Measurements from ENCODE around the gene GORASP1. TPM values are rescaled to one million over a fixed set of nuclear protein-coding genes. Genes with fewer than 3 reads are reported as not detected.

Gene GORASP1
- total RNA-seq, 1 donor from 2014 or later, result 45.6 TPM

DNA sequence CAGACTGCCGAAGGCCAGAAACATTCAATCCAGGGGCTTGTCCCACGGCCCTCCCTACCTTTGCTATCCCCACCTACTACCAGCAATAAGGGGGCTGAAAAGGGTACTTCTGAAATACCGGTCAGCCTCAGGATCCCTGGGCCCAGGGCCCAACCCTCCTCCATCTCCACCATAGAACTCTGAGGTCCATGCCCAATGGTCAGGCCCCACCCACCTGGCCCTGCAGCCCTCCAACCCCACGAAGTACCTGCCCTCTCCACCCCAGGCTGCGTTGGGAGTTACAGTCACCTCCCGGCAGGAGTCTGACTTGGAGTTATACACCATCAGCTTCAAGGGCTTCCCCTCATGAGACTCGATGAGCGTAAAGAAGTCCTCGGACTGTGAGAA is 6.9 kb downstream of the GORASP1 start:
- Histone ChIP-seq H3K4me3 (ENCODE audit: insufficient read depth, low read depth, low read length) (no peak overlapping the region), H3K4me1 (ENCODE audit: insufficient read depth, low read length) (peaks cover under 1% of the 10 kb centered on the region), H3K9me3 (ENCODE audit: insufficient read depth, low read depth, low read length) (no peaks in the 10 kb centered on the region), H3K27ac (ENCODE audit: low read depth, low read length) (no peak overlapping the region), H3K27me3 (ENCODE audit: insufficient read depth, low read length) (no peaks in the 10 kb centered on the region), H4K20me1 (ENCODE audit: insufficient read depth, low read length) (peaks cover 70% of the 10 kb centered on the region), H3K36me3 (ENCODE audit: insufficient read depth, low read length) (peaks cover 21% of the 10 kb centered on the region), H3K79me2 (ENCODE audit: insufficient read depth, low read length) (peaks cover 47% of the 10 kb centered on the region), H3K4me2 (ENCODE audit: low read length) (no peak overlapping the region), H2AFZ (ENCODE audit: low read depth, low read length) (no peak overlapping the region), H3K9ac (ENCODE audit: low read length) (no peak overlapping the region)
- Mint-ChIP-seq H3K9me3 (ENCODE audit: unreplicated experiment) (no peaks in the 10 kb centered on the region), H3K4me1 (ENCODE audit: low read depth, unreplicated experiment) (peaks cover 18% of the 10 kb centered on the region), H3K4me3 (ENCODE audit: unreplicated experiment) (no peak overlapping the region), H3K27ac (ENCODE audit: unreplicated experiment) (no peak overlapping the region), H3K36me3 (ENCODE audit: low read depth, unreplicated experiment) (no peaks in the 10 kb centered on the region), H3K27me3 (ENCODE audit: low read depth, unreplicated experiment) (no peaks in the 10 kb centered on the region)
- no peak for DNase-seq (ENCODE audit: low read depth)
- no peak for FAIRE-seq
- TF ChIP-seq, protein P1, sequence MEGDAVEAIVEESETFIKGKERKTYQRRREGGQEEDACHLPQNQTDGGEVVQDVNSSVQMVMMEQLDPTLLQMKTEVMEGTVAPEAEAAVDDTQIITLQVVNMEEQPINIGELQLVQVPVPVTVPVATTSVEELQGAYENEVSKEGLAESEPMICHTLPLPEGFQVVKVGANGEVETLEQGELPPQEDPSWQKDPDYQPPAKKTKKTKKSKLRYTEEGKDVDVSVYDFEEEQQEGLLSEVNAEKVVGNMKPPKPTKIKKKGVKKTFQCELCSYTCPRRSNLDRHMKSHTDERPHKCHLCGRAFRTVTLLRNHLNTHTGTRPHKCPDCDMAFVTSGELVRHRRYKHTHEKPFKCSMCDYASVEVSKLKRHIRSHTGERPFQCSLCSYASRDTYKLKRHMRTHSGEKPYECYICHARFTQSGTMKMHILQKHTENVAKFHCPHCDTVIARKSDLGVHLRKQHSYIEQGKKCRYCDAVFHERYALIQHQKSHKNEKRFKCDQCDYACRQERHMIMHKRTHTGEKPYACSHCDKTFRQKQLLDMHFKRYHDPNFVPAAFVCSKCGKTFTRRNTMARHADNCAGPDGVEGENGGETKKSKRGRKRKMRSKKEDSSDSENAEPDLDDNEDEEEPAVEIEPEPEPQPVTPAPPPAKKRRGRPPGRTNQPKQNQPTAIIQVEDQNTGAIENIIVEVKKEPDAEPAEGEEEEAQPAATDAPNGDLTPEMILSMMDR (IDR thresholded peaks at IDR 0.05; ENCODE audit: insufficient read depth, low read depth, low read length), result no peak
- TF ChIP-seq EZH2 (IDR thresholded peaks at IDR 0.05; ENCODE audit: insufficient read depth, low read length), result no peak

DNA sequence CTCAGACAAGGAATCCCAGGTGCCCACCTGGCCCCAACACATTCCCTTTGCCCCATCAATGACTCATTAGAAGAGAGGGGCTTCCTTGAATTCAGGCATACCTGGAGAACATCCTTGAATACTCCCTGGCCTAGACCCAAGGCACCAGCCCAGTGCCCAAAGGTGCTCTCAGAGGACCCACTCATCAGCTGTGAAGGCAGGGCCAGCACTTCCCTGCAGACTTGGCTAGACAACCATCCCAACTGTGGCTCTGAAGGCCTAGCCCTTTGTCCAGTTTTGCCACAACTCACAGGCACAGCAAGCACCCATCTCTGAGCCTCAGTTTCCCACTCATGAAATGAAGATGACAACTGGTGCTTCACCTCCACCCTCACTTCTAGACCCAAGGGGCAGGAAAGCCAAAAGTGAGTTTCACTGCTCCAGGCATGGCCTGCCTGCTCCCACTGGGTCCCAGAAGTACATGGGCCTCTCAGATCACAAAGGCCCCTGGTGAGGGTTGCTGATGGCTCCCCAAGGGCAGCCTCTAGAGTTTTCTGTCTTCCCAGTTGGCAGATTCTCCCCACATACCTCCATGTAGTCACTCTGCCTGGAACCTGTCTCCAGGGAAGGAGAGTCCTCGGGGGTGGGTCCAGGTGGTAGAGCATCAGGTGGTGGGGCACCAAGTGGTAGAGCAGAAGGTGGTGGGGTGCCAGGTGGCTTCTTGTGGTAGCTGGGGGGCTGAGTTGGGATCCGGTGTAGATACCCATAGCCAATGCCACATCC is 7.5 kb downstream of the GORASP1 start:
- Histone ChIP-seq H2AFZ (ENCODE audit: low read depth, low read length) (no peak overlapping the region), H3K27me3 (ENCODE audit: insufficient read depth, low read length) (no peaks in the 10 kb centered on the region), H3K4me2 (ENCODE audit: low read length) (no peak overlapping the region), H3K79me2 (ENCODE audit: insufficient read depth, low read length) (peaks cover 41% of the 10 kb centered on the region), H3K36me3 (ENCODE audit: insufficient read depth, low read length) (peaks cover 26% of the 10 kb centered on the region), H3K27ac (ENCODE audit: low read depth, low read length) (no peak overlapping the region), H3K4me1 (ENCODE audit: insufficient read depth, low read length) (no peaks in the 10 kb centered on the region), H3K9me3 (ENCODE audit: insufficient read depth, low read depth, low read length) (no peaks in the 10 kb centered on the region), H4K20me1 (ENCODE audit: insufficient read depth, low read length) (peaks cover 67% of the 10 kb centered on the region), H3K4me3 (ENCODE audit: insufficient read depth, low read depth, low read length) (no peak overlapping the region), H3K9ac (ENCODE audit: low read length) (no peak overlapping the region)
- Mint-ChIP-seq H3K9me3 (ENCODE audit: unreplicated experiment) (no peaks in the 10 kb centered on the region), H3K36me3 (ENCODE audit: low read depth, unreplicated experiment) (no peaks in the 10 kb centered on the region), H3K4me1 (ENCODE audit: low read depth, unreplicated experiment) (peaks cover 13% of the 10 kb centered on the region), H3K4me3 (ENCODE audit: unreplicated experiment) (no peak overlapping the region), H3K27ac (ENCODE audit: unreplicated experiment) (no peak overlapping the region), H3K27me3 (ENCODE audit: low read depth, unreplicated experiment) (no peaks in the 10 kb centered on the region)
- FAIRE-seq (no peak), DNase-seq (ENCODE audit: low read depth) (no peak)
- no peak for TF ChIP-seq EZH2 (IDR thresholded peaks at IDR 0.05; ENCODE audit: insufficient read depth, low read length)
- TF ChIP-seq, protein P1 (IDR thresholded peaks at IDR 0.05; ENCODE audit: insufficient read depth, low read depth, low read length), result no peak

DNA sequence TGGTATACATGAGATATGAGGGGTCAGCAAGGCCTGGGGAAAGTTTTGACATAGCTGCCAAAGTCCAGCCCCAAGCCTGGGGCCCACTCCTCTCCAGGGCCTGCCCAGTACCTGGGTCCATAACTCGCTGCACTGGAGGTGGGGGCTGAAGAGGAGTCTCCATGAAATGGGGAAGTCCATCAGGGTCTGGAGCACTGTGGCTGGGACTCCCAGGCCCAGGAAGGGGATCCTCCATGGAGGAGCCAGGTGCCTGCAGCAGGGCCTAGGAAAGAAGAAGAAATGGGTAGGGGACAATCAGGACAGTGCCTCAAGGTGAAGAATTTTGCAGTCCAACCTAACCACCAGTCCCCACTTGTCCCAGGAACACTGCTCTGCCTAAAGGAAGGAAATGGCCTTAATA is 8.2 kb downstream of the GORASP1 start:
- no peak overlapping the region for H3K4me3 ChIP-seq (ENCODE audit: insufficient read depth, low read depth, low read length)
- no peaks in the 10 kb centered on the region for H3K27me3 Mint-ChIP-seq (ENCODE audit: low read depth, unreplicated experiment)
- H3K79me2 ChIP-seq (ENCODE audit: insufficient read depth, low read length), result peaks cover 34% of the 10 kb centered on the region
- H3K9me3 ChIP-seq (ENCODE audit: insufficient read depth, low read depth, low read length), result no peaks in the 10 kb centered on the region
- H3K4me3 Mint-ChIP-seq (ENCODE audit: unreplicated experiment), result no peak overlapping the region
- peaks cover 4% of the 10 kb centered on the region for H3K36me3 Mint-ChIP-seq (ENCODE audit: low read depth, unreplicated experiment)
- no peak overlapping the region for H3K27ac ChIP-seq (ENCODE audit: low read depth, low read length)
- peaks cover 29% of the 10 kb centered on the region for H3K36me3 ChIP-seq (ENCODE audit: insufficient read depth, low read length)
- TF ChIP-seq, protein P1 (IDR thresholded peaks at IDR 0.05; ENCODE audit: insufficient read depth, low read depth, low read length), result no peak
- no peak for TF ChIP-seq EZH2 (IDR thresholded peaks at IDR 0.05; ENCODE audit: insufficient read depth, low read length)
- H3K27me3 ChIP-seq (ENCODE audit: insufficient read depth, low read length), result no peaks in the 10 kb centered on the region
- H3K9me3 Mint-ChIP-seq (ENCODE audit: unreplicated experiment), result no peaks in the 10 kb centered on the region
- no peak overlapping the region for H3K9ac ChIP-seq (ENCODE audit: low read length)
- H3K4me2 ChIP-seq (ENCODE audit: low read length), result no peak overlapping the region
- peaks cover 61% of the 10 kb centered on the region for H4K20me1 ChIP-seq (ENCODE audit: insufficient read depth, low read length)
- H3K4me1 ChIP-seq (ENCODE audit: insufficient read depth, low read length), result no peaks in the 10 kb centered on the region
- no peak overlapping the region for H2AFZ ChIP-seq (ENCODE audit: low read depth, low read length)
- peaks cover 13% of the 10 kb centered on the region for H3K4me1 Mint-ChIP-seq (ENCODE audit: low read depth, unreplicated experiment)
- no peak for FAIRE-seq
- DNase-seq (ENCODE audit: low read depth), result no peak
- H3K27ac Mint-ChIP-seq (ENCODE audit: unreplicated experiment), result no peak overlapping the region

All from astrocyte (in vitro differentiated cells and primary cell).